Skeletal muscle tissue (tissue), 4 donors: ENCODE data around the gene MPRIP. TPM values are rescaled to one million over a fixed set of nuclear protein-coding genes. Genes with fewer than 3 reads are reported as not detected.
A peak's percentile ranks its signal among the peaks of the same experiment; 100 is the strongest.

Experiments
- H3K27ac ChIP-seq: one replicate; pipeline ENCODE4 v1.7.0; 2013; ENCODE audit warnings: mild to moderate bottlenecking, low read depth, low read length, inconsistent platforms
- H3K27me3 ChIP-seq, 3 donors: one replicate each; pipeline ENCODE4 v1.7.0; 2013; ENCODE audit warnings: low read length in 3 of 3; ENCODE audit not compliant: control insufficient read depth in 3 of 3, insufficient read depth in 3 of 3
- H3K36me3 ChIP-seq, 3 donors: one replicate each; pipeline ENCODE4 v1.7.0; 2013; ENCODE audit warnings: low read length in 3 of 3; ENCODE audit not compliant: control insufficient read depth in 3 of 3, insufficient read depth in 3 of 3
- H3K4me1 ChIP-seq, 3 donors: one replicate each; pipeline ENCODE4 v1.7.0; 2013; ENCODE audit warnings: low read length in 3 of 3, mild to moderate bottlenecking in 3 of 3; ENCODE audit not compliant: control insufficient read depth in 3 of 3, insufficient read depth in 3 of 3
- H3K4me3 ChIP-seq, 3 donors: one replicate each; pipeline ENCODE4 v1.7.0; 2013; ENCODE audit warnings: low read length in 3 of 3
- H3K9ac ChIP-seq, 3 donors: one replicate each; pipeline ENCODE4 v1.7.0; 2013; ENCODE audit warnings: low read length in 3 of 3, mild to moderate bottlenecking in 3 of 3, moderate library complexity in 2 of 3, low read depth in 1 of 3
- H3K9me3 ChIP-seq, 3 donors: one replicate each; pipeline ENCODE4 v1.7.0; 2013; ENCODE audit warnings: low read length in 3 of 3; ENCODE audit not compliant: control insufficient read depth in 3 of 3
- total RNA-seq: library from RNA; depleted of rRNA; stranded (reverse); fragments of >200 nt; gene quantifications from one replicate; pipeline ENCODE4 v1.2.3, GENCODE V29; 2014
- donor health status: Osteomylitis.

MPRIP gene
- total RNA-seq, 1 donor from 2014 or later: 79.3 TPM

GRCh38 chr17:17111401-17112393 is 69.4 kb downstream of the MPRIP start:
- Histone ChIP-seq H3K27me3 (no peaks in the 10 kb centered on the region), H3K9me3 (no peaks in the 10 kb centered on the region), H3K36me3 (no peaks in the 10 kb centered on the region), H3K9ac (peak overlapping the region in 1 of 3 donors; percentile 20), H3K4me1 (peaks cover 79 to 87% (median 85%) of the 10 kb centered on the region in 3 donors), H3K4me3 (no peak overlapping the region), H3K27ac (peak overlapping the region; percentile 34)

DNA sequence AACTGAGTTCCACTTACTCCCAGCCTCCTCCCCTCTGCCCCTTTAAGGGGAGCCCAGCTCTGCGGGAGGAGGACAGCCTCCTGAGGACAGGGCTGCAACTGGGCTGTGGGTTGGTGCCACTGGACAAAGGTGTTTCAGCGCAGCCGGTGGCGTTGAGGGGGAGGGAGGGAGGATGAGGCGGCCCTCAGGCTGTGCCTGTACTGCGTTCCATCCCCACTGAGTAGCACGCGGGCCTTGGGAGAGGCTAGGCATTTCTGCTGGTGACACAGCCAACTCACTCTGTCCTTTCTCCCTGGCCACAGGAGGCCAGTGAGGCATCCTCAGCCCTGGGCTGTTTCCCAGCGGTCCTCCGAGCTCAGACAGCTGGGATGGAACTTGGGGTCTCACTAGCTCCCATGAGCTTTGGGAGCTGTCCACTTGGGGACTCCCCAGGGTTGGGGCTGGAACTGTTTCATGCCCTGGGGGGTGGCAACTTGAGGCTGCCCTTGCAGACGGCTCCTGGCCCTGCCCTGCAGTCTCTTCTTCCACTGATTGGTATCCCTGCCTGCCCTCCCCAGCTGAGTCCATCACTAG is 70.5 kb downstream of the MPRIP start:
- Histone ChIP-seq H3K9ac (peak overlapping the region in 1 of 3 donors; percentile 45), H3K4me1 (peaks cover 72 to 85% (median 85%) of the 10 kb centered on the region in 3 donors), H3K27me3 (no peaks in the 10 kb centered on the region), H3K4me3 (no peak overlapping the region), H3K27ac (no peak overlapping the region), H3K9me3 (no peaks in the 10 kb centered on the region), H3K36me3 (no peaks in the 10 kb centered on the region)

GRCh38 chr17:17114592-17115225 is 72.5 kb downstream of the MPRIP start:
- Histone ChIP-seq H3K9me3 (no peaks in the 10 kb centered on the region), H3K4me1 (peaks cover 69 to 85% (median 85%) of the 10 kb centered on the region in 3 donors), H3K27me3 (no peaks in the 10 kb centered on the region), H3K9ac (peak overlapping the region in 1 of 3 donors; percentile 66), H3K27ac (peak overlapping the region; percentile 19), H3K4me3 (peak overlapping the region in 2 of 3 donors; percentile 12 to 52), H3K36me3 (no peaks in the 10 kb centered on the region)

- Histone ChIP-seq H3K9ac (no peak overlapping the region), H3K36me3 (no peaks in the 10 kb centered on the region), H3K9me3 (no peaks in the 10 kb centered on the region), H3K27me3 (no peaks in the 10 kb centered on the region), H3K27ac (no peak overlapping the region), H3K4me1 (peaks cover 69 to 87% (median 86%) of the 10 kb centered on the region in 3 donors), H3K4me3 (no peak overlapping the region)
Observed at GRCh38 chr17:17115620-17116019, 73.4 kb downstream of the MPRIP start.

DNA sequence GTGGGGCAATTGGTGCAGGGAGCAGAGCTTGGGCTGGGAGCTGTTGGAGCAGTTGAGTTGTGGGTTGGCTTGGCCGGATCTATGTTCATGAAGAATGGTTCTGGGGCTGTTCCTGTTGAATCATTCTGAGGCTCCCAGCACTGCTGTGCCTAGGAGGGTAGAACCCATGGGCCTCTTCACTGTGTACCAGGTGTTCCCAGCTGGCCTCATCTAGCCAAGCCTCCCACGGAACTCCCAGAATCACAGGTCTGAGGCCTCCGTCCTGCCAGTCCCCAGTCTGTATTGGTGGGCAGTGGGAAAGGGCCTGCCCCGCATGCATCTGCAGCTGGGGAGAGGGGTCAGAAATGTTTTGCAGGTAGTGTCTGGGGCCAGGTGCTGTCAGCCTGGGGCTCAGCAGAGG is 74.1 kb downstream of the MPRIP start:
- H3K9ac ChIP-seq: peak overlapping the region in 2 of 3 donors; percentile 24 to 40
- H3K9me3 ChIP-seq: no peaks in the 10 kb centered on the region
- H3K27me3 ChIP-seq: no peaks in the 10 kb centered on the region
- no peak overlapping the region for H3K4me3 ChIP-seq
- no peak overlapping the region for H3K27ac ChIP-seq
- H3K4me1 ChIP-seq: peaks cover 71 to 89% (median 88%) of the 10 kb centered on the region in 3 donors
- no peaks in the 10 kb centered on the region for H3K36me3 ChIP-seq

DNA sequence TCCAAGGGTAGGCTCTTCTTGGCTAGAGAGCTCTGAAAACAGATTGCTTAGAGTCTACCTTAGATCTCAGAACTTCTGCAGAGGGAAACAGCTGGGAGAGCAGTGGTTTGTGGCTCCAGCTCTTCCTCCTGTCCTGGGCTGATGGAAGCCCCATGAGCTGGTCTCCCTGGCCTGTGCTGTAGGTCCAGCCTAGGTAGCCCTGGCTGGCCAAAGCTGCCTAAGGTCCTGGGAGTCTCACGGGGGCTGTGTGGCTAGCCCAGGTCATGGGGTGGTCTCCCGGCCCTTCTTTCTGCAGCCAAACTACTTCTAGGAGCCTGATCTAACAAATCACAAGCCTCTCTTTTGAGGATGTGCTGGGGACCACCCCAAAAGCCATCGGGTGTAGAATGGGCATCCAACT is 75.7 kb downstream of the MPRIP start:
- no peaks in the 10 kb centered on the region for H3K36me3 ChIP-seq
- no peaks in the 10 kb centered on the region for H3K9me3 ChIP-seq
- H3K9ac ChIP-seq: peak overlapping the region in 1 of 3 donors; percentile 60
- no peak overlapping the region for H3K4me3 ChIP-seq
- peaks cover 62 to 80% (median 80%) of the 10 kb centered on the region in 3 donors for H3K4me1 ChIP-seq
- H3K27me3 ChIP-seq: no peaks in the 10 kb centered on the region
- H3K27ac ChIP-seq: no peak overlapping the region

GRCh38 chr17:17118399-17118798 is 76.1 kb downstream of the MPRIP start:
- peak overlapping the region; percentile 57 for H3K27ac ChIP-seq
- no peaks in the 10 kb centered on the region for H3K9me3 ChIP-seq
- H3K27me3 ChIP-seq: no peaks in the 10 kb centered on the region
- no peaks in the 10 kb centered on the region for H3K36me3 ChIP-seq
- peaks cover 58 to 79% (median 78%) of the 10 kb centered on the region in 3 donors for H3K4me1 ChIP-seq
- peak overlapping the region in 1 of 3 donors; percentile 60 for H3K9ac ChIP-seq
- H3K4me3 ChIP-seq: no peak overlapping the region

- no peaks in the 10 kb centered on the region for H3K36me3 ChIP-seq
- H3K4me3 ChIP-seq: peak overlapping the region in 1 of 3 donors; percentile 29
- H3K27ac ChIP-seq: peak overlapping the region; percentile 57
- H3K27me3 ChIP-seq: no peaks in the 10 kb centered on the region
- no peaks in the 10 kb centered on the region for H3K9me3 ChIP-seq
- peaks cover 58 to 82% (median 81%) of the 10 kb centered on the region in 3 donors for H3K4me1 ChIP-seq
- peak overlapping the region in 2 of 3 donors; percentile 24 to 60 for H3K9ac ChIP-seq
Observed at GRCh38 chr17:17119106-17119505, 76.8 kb downstream of the MPRIP start.

DNA sequence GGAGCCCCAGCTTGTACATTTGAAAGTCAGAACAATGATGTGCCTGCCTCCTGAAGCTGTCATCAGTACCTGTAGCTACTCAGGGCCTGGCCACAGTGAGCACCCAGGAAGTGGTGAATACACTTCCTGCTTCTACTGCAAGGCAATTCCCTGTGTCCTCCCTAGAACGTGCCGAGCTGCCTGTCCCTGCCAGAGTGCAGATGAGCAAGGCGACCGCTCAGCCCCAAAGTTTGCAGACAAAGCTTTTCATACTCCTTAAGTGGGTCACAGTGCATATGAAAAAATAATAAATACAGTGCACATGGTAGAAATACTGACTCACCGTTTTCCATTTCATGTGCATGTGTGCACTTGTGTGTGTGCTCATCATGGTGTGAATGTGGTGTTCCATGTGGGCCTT is 77.3 kb downstream of the MPRIP start:
- H3K36me3 ChIP-seq: no peaks in the 10 kb centered on the region

More for the DNA sequence above, 77.3 kb downstream of the MPRIP start:
- Histone ChIP-seq H3K9me3 (no peaks in the 10 kb centered on the region), H3K27me3 (no peaks in the 10 kb centered on the region), H3K27ac (peak overlapping the region; percentile 57), H3K4me3 (no peak overlapping the region), H3K9ac (peak overlapping the region in 1 of 3 donors; percentile 47), H3K4me1 (peaks cover 54 to 83% (median 81%) of the 10 kb centered on the region in 3 donors)
